GM12878 (cell line): Measurements from ENCODE around the gene SNCAIP. TPM values are rescaled to one million over a fixed set of nuclear protein-coding genes. Genes with fewer than 3 reads are reported as not detected.

Experiments
- ATAC-seq: fragments of 200-7000 bp; cut with Tn5 transposase; 3 replicates; pipeline ENCODE4 v1.9.1; 2020; ENCODE audit warnings: mild to moderate bottlenecking, moderate library complexity
- BruUV-seq: library from RNA; stranded (reverse); fragments of 400-500 nt; replicated peaks from 2 replicates; lab custom pipeline; 2021; lab: Mats Ljungman, UMichigan
- CTCF ChIA-PET: fragments of 300-600 bp; sonication (Branson Sonifier 250); formaldehyde crosslinking; extraction: SDS; loops from one replicate; lab custom pipeline; 2021; ENCODE audit warnings: inconsistent platforms; lab: Yijun Ruan, JAX
- POLR2A ChIA-PET: fragments of 350-600 bp; formaldehyde crosslinking; extraction: SDS; loops from one replicate; lab custom pipeline; 2021; ENCODE audit warnings: inconsistent platforms; lab: Charles Lee
- RAD21 ChIA-PET: fragments of 300-600 bp; sonication (Branson Sonifier 250); formaldehyde crosslinking; loops from one replicate; lab custom pipeline; 2023; ENCODE audit warnings: antibody characterized with exemption; ENCODE audit not compliant: unreplicated experiment; lab: Charles Lee
- SMC1A ChIA-PET: fragments of 300-600 bp; sonication (Branson Sonifier 250); formaldehyde crosslinking; loops from one replicate; lab custom pipeline; 2023; ENCODE audit not compliant: unreplicated experiment, uncharacterized antibody; lab: Charles Lee
- DNase-seq: peaks from one replicate; pipeline ENCODE4 v3.0.0-alpha.2; 2011; ENCODE audit warnings: low read depth, low spot score
- FAIRE-seq: peaks from 3 replicates; lab custom pipeline; 2011; peaks lifted over from hg19 to GRCh38; lab: Jason Lieb, UNC
- H2AFZ ChIP-seq: 2 replicates; pipeline ENCODE4 v1.6.0; 2011; ENCODE audit warnings: low read depth, low read length, control low read depth; ENCODE audit not compliant: control insufficient read depth
- H3K27ac ChIP-seq: 2 replicates; pipeline ENCODE4 v1.5.1; 2011; ENCODE audit warnings: control low read depth; ENCODE audit not compliant: control insufficient read depth, insufficient read depth
- H3K27me3 ChIP-seq, 2 experiments: replicated peaks in 1 of 2; 2 replicates each; pipeline versions ENCODE4 v1.6.0 to v1.6.1; 2011; ENCODE audit warnings: low read length in 1 of 2; ENCODE audit not compliant: control insufficient read depth in 2 of 2, insufficient read depth in 2 of 2
- H3K36me3 ChIP-seq, 2 experiments: 2 replicates each; pipeline ENCODE4 v1.5.1; 2011; ENCODE audit warnings: low read length in 1 of 2; ENCODE audit not compliant: control insufficient read depth in 2 of 2, insufficient read depth in 2 of 2
- H3K4me1 ChIP-seq: 2 replicates; pipeline ENCODE4 v1.6.1; 2011; ENCODE audit warnings: mild to moderate bottlenecking, low read length, moderate library complexity, mixed read lengths; ENCODE audit not compliant: control insufficient read depth, insufficient read depth
- H3K4me2 ChIP-seq: 2 replicates; pipeline ENCODE4 v1.6.0; 2011; ENCODE audit warnings: control low read depth; ENCODE audit not compliant: control insufficient read depth, insufficient read depth
- H3K4me3 ChIP-seq: fragments of 200-600 bp; sonication (generic); 2 replicates; pipeline ENCODE4 v1.5.1; 2016
- H3K79me2 ChIP-seq: 2 replicates; pipeline ENCODE4 v1.6.0; 2011; ENCODE audit warnings: low read length; ENCODE audit not compliant: control insufficient read depth, insufficient read depth
- H3K9ac ChIP-seq: 2 replicates; pipeline ENCODE4 v1.8.0; 2011; ENCODE audit warnings: low read length, control low read depth, mixed read lengths; ENCODE audit not compliant: control insufficient read depth, insufficient read depth
- H3K9me3 ChIP-seq: replicated peaks from 3 replicates; pipeline ENCODE4 v1.5.1; 2011; ENCODE audit warnings: mild to moderate bottlenecking, low read length; ENCODE audit not compliant: control insufficient read depth, insufficient read depth
- H4K20me1 ChIP-seq: 2 replicates; pipeline ENCODE4 v1.6.0; 2011; ENCODE audit not compliant: control insufficient read depth, insufficient read depth
- FOXM1 ChIP-seq: IDR thresholded peaks from 2 replicates; pipeline ENCODE4 v1.6.1; 2012; ENCODE audit warnings: low read depth, mild to moderate bottlenecking, inconsistent platforms, low read length, moderate library complexity
- JUND ChIP-seq: IDR thresholded peaks from 2 replicates; pipeline ENCODE4 v1.6.1; 2012; ENCODE audit warnings: low read depth, mild to moderate bottlenecking, low read length, improper control_type of control experiment, moderate library complexity
- MEF2A ChIP-seq: IDR thresholded peaks from 2 replicates; pipeline ENCODE4 v1.6.1; 2011; ENCODE audit warnings: low read depth, mild to moderate bottlenecking, low read length, moderate library complexity; ENCODE audit not compliant: insufficient read depth
- MEF2B ChIP-seq: fragments of 450-650 bp; IDR thresholded peaks from 2 replicates; pipeline ENCODE4 v1.6.1; 2018; ENCODE audit warnings: mild to moderate bottlenecking, moderate library complexity; ENCODE audit not compliant: partially characterized antibody, poor library complexity, severe bottlenecking
- MTA2 ChIP-seq: fragments of 450-650 bp; IDR thresholded peaks from 2 replicates; pipeline ENCODE4 v1.6.1; 2016; ENCODE audit warnings: low read depth, mild to moderate bottlenecking, moderate library complexity
- NFXL1 ChIP-seq: fragments of 450-650 bp; IDR thresholded peaks from 2 replicates; pipeline ENCODE4 v1.6.1; 2017; ENCODE audit warnings: antibody characterized with exemption, mild to moderate bottlenecking, borderline replicate concordance
- PBX3 ChIP-seq: IDR thresholded peaks from 2 replicates; pipeline ENCODE4 v1.6.1; 2011; ENCODE audit warnings: mild to moderate bottlenecking, low read depth, low read length, moderate library complexity; ENCODE audit not compliant: insufficient replicate concordance
- RAD51 ChIP-seq: fragments of 450-650 bp; IDR thresholded peaks from 2 replicates; pipeline ENCODE4 v1.6.1; 2016; ENCODE audit warnings: moderate library complexity, mild to moderate bottlenecking, inconsistent platforms
- SIN3A ChIP-seq: IDR thresholded peaks from 2 replicates; pipeline ENCODE4 v1.6.1; 2012; ENCODE audit warnings: low read depth, low read length, improper control_type of control experiment
- SMAD5 ChIP-seq: IDR thresholded peaks from 2 replicates; pipeline ENCODE4 v1.6.1; 2016; ENCODE audit warnings: antibody characterized with exemption, low read depth
- SREBF2 ChIP-seq: IDR thresholded peaks from 2 replicates; pipeline ENCODE4 v1.6.1; 2012; ENCODE audit warnings: mild to moderate bottlenecking, low read length
- SUZ12 ChIP-seq: fragments of 200-600 bp; sonication (generic); IDR thresholded peaks from one replicate; pipeline ENCODE4 v1.6.1; 2018; ENCODE audit warnings: antibody characterized with exemption, mild to moderate bottlenecking; ENCODE audit not compliant: unreplicated experiment
- ZBED1 ChIP-seq: IDR thresholded peaks from 2 replicates; pipeline ENCODE4 v1.6.1; 2016; ENCODE audit warnings: borderline replicate concordance
- ZNF24 ChIP-seq: fragments of 450-650 bp; IDR thresholded peaks from 2 replicates; pipeline ENCODE4 v1.6.1; 2017; ENCODE audit warnings: antibody characterized with exemption, mild to moderate bottlenecking
- WGBS: methylation state at CpG from one replicate; pipeline ENCODE4 v1.1.6; 2016; ENCODE audit warnings: low lambda C conversion rate; ENCODE audit not compliant: insufficient replicate concordance, insufficient coverage; ENCODE audit errors: missing lambda C conversion rate; 5-methylcytosine and 5-hydroxymethylcytosine counted together
- in situ Hi-C: fragments of 300-500 bp; cut with MboI; formaldehyde crosslinking; loops from 9 replicates; pipeline ENCODE4 v1.14.3; 2018; ENCODE audit warnings: mixed read lengths
- intact Hi-C: fragments of 100-400 bp; cut with micrococcal nuclease; formaldehyde crosslinking; loops from one replicate; pipeline ENCODE4 v1.14.2; 2022; ENCODE audit not compliant: unreplicated experiment
- polyA plus RNA-seq, 11 experiments: library from polyadenylated mRNA; depleted of rRNA in 4 of 11; unstranded in 6 of 11; stranded (reverse) in 5 of 11; fragments of >200 nt; fragmentation: Nextera tagmentation in 4 of 11; fragmentation: Illumina TruSeq in 1 of 11; extraction: Ambion mirVana in 4 of 11; extraction: Trizol in 1 of 11; gene quantifications; 1 replicate in 1 of 11; 2 replicates in 10 of 11; pipeline versions ENCODE4 v1.2.1 to v1.2.3, GENCODE V29; 2011 to 2016; ENCODE audit warnings: inconsistent platforms in 2 of 11, missing spikeins in 2 of 11, low read depth in 1 of 11
- total RNA-seq, 4 experiments: library from RNA; depleted of rRNA in 3 of 4; stranded (reverse); fragments of >200 nt in 3 of 4; fragmentation: Illumina TruSeq in 1 of 4; extraction: Trizol in 1 of 4; gene quantifications; 2 replicates each; pipeline versions ENCODE4 v1.2.1 to v1.2.3, GENCODE V29; 2013 to 2021

Gene SNCAIP
- total and polyA plus RNA-seq, 10 of the 15 experiments (the other 5 are each of a cell fraction or from before 2014, with no cell fraction given) = 0.03 to 0.62 (median 0.16) TPM; not detected in 1

GRCh38 chr5:122507045-122507444, 195.0 kb downstream of the SNCAIP start:
- CTCF ChIA-PET = interaction anchor here (0.8 kb wide), 1 partner anchor 9 kb away, joined by 3 read pairs; no protein-coding TSS in a partner anchor
- TF ChIP-seq SMAD5 (no peak), PBX3 (no peak), MEF2A (no peak), MTA2 (no peak), NFXL1 (no peak), RAD51 (no peak), JUND (no peak), SIN3A (no peak), SUZ12 (no peak), ZNF24 (no peak), FOXM1 (no peak), SREBF2 (no peak), MEF2B (no peak), ZBED1 (no peak)
- TF ChIP-seq, all 136 proteins: peak for 0
- no peak overlapping the region for H3K4me3 ChIP-seq
- no peaks in the 10 kb centered on the region for H3K36me3 ChIP-seq
- SMC1A ChIA-PET = no interaction called here
- no peaks in the 10 kb centered on the region for H3K27me3 ChIP-seq
- no peaks in the 10 kb centered on the region for H3K9me3 ChIP-seq
- no peak overlapping the region for H2AFZ ChIP-seq
- no peaks in the 10 kb centered on the region for H3K79me2 ChIP-seq
- no peak overlapping the region for H3K27ac ChIP-seq
- in situ Hi-C loops = loop anchor here (10.0 to 25.0 kb wide), 2 partner anchors 858 to 1105 kb away; no protein-coding TSS in a partner anchor
- H3K9ac ChIP-seq = no peak overlapping the region
- no peak for FAIRE-seq
- no TSS peak for BruUV-seq
- RAD21 ChIA-PET = no interaction called here
- intact Hi-C loops = no loop called here
- 0% methylated on average over 1 of the region's 1 CpG for WGBS
- H3K4me1 ChIP-seq = no peaks in the 10 kb centered on the region
- no peaks in the 10 kb centered on the region for H4K20me1 ChIP-seq
- POLR2A ChIA-PET = no interaction called here
- ATAC-seq = no peak
- H3K4me2 ChIP-seq = no peak overlapping the region
- no peak for DNase-seq
